Aorta (tissue), 5 donors: ENCODE results near the gene TIMM17B. TPM values are rescaled to one million over a fixed set of nuclear protein-coding genes. Genes with fewer than 3 reads are reported as not detected.
"Not testable (repeated sequence)": the region's sequence is repeated elsewhere in the genome, so short reads cannot be mapped to it uniquely, and the experiment has no call there.

Source experiments
- ATAC-seq: fragments of 200-7000 bp; cut with Tn5 transposase; one replicate; pipeline ENCODE4 v1.9.1; 2022; ENCODE audit warnings: moderate library complexity; ENCODE audit not compliant: low FRiP score
- DNase-seq, 2 donors: peaks; one replicate each; pipeline ENCODE4 v3.0.0-alpha.2; 2020
- H3K27ac ChIP-seq, 2 donors: one replicate each; pipeline ENCODE4 v1.5.1; 2013; ENCODE audit warnings: low read length in 2 of 2, mild to moderate bottlenecking in 2 of 2, moderate library complexity in 2 of 2, control low read depth in 1 of 2, inconsistent platforms in 1 of 2, low read depth in 1 of 2
- H3K27me3 ChIP-seq, 2 donors: one replicate each; pipeline ENCODE4 v1.6.1; 2013; ENCODE audit warnings: control low read depth in 1 of 2, low read length in 1 of 2, mild to moderate bottlenecking in 1 of 2, moderate library complexity in 1 of 2; ENCODE audit not compliant: insufficient read depth in 2 of 2, control insufficient read depth in 1 of 2
- H3K36me3 ChIP-seq, 2 donors: one replicate each; pipeline ENCODE4 v1.6.1; 2013; ENCODE audit warnings: control low read depth in 1 of 2, low read length in 1 of 2, mild to moderate bottlenecking in 1 of 2; ENCODE audit not compliant: insufficient read depth in 2 of 2, control insufficient read depth in 1 of 2
- H3K4me1 ChIP-seq, 2 donors: one replicate each; pipeline ENCODE4 v1.6.1; 2013; ENCODE audit warnings: low read length in 2 of 2, control low read depth in 1 of 2, mild to moderate bottlenecking in 1 of 2, moderate library complexity in 1 of 2; ENCODE audit not compliant: insufficient read depth in 2 of 2, control insufficient read depth in 1 of 2
- H3K4me3 ChIP-seq, 2 donors: one replicate each; pipeline ENCODE4 v1.5.1; 2013; ENCODE audit warnings: low read length in 2 of 2, control low read depth in 1 of 2, mild to moderate bottlenecking in 1 of 2
- H3K9me3 ChIP-seq: one replicate; pipeline ENCODE4 v1.6.1; 2013; ENCODE audit warnings: mild to moderate bottlenecking, low read length; ENCODE audit not compliant: control insufficient read depth
- WGBS, 2 donors: extraction: QIAGEN DNeasy Blood & Tissue Kit; methylation state at CpG; one replicate each; pipeline ENCODE4 v1.1.7; 2013; 5-methylcytosine and 5-hydroxymethylcytosine counted together
- intact Hi-C, 2 donors: fragments of 100-400 bp; cut with DNase I; formaldehyde crosslinking; loops; one replicate each; pipeline versions ENCODE4 v1.14.2 to v1.15.0; 2022
- polyA plus RNA-seq, 2 donors: library from polyadenylated mRNA; stranded (reverse); fragments of 200-250 nt; gene quantifications; one replicate each; pipeline ENCODE4 v1.2.3, GENCODE V29; 2013
- total RNA-seq, 2 donors: library from RNA; stranded (reverse); fragmentation: NEBNext Ultra II Directional; extraction: Animal tissue kit (Norgen Biotek cat#: 25700); gene quantifications; one replicate each; pipeline ENCODE4 v1.2.1, GENCODE V29; 2021
- donor health status: healthy with polysubstance abuse.
- donor health status: Bipolar disorder and iron deficiency.
- donor health status: DM: no; HTN: no; CAD: no.
- donor health status: DM: no; HTN: no; CAD: no.
- donor health status: DM: yes; HTN: yes; CAD: no.

TIMM17B gene
- total and polyA plus RNA-seq, 4 donors, result 26.2 to 44.5 (median 32.4) TPM

GRCh38 chrX:48864210-48864609 is 33.4 kb downstream of the TIMM17B start:
- intact Hi-C loops, result no loop called here
- no peak overlapping the region for H3K4me3 ChIP-seq
- H3K36me3 ChIP-seq, result no peaks in the 10 kb centered on the region
- H3K4me1 ChIP-seq, result no peaks in the 10 kb centered on the region
- H3K27ac ChIP-seq, result no peak overlapping the region
- ATAC-seq (no peak), DNase-seq (no peak)
- 23 to 31% methylated on average over 4 of the region's 4 CpGs for WGBS, 2 donors
- no peaks in the 10 kb centered on the region for H3K27me3 ChIP-seq
- H3K9me3 ChIP-seq, result no peaks in the 10 kb centered on the region

GRCh38 chrX:48854898-48855297 is 42.7 kb downstream of the TIMM17B start:
- Histone ChIP-seq H3K4me1 (no peaks in the 10 kb centered on the region), H3K4me3 (no peak overlapping the region), H3K36me3 (no peaks in the 10 kb centered on the region), H3K27ac (no peak overlapping the region), H3K27me3 (no peaks in the 10 kb centered on the region), H3K9me3 (no peaks in the 10 kb centered on the region)
- 39 to 56% methylated on average over 5 of the region's 5 CpGs for WGBS, 2 donors
- ATAC-seq (no peak), DNase-seq (no peak)
- intact Hi-C loops, result no loop called here

- WGBS, 2 donors, result 76 to 85% methylated on average over 12 of the region's 12 CpGs
- ATAC-seq, H3K36me3 ChIP-seq, H3K4me3 ChIP-seq, DNase-seq, H3K4me1 ChIP-seq, H3K9me3 ChIP-seq, H3K27ac ChIP-seq, H3K27me3 ChIP-seq, intact Hi-C loops: not testable (repeated sequence)
Measured at GRCh38 chrX:48854121-48854804, 43.3 kb downstream of the TIMM17B start.

GRCh38 chrX:48853494-48853893 is 44.1 kb downstream of the TIMM17B start:
- H3K9me3 ChIP-seq, ATAC-seq, H3K4me3 ChIP-seq, DNase-seq, H3K4me1 ChIP-seq, H3K27me3 ChIP-seq, H3K27ac ChIP-seq, H3K36me3 ChIP-seq, intact Hi-C loops: not testable (repeated sequence)

- WGBS, 2 donors, result 74 to 77% methylated on average over 7 of the region's 7 CpGs
- H3K27ac ChIP-seq, result no peak overlapping the region
- no peak for ATAC-seq
Measured at GRCh38 chrX:48852857-48853256, 44.7 kb downstream of the TIMM17B start.

GRCh38 chrX:48848847-48849246 is 48.7 kb downstream of the TIMM17B start:
- no peaks in the 10 kb centered on the region for H3K9me3 ChIP-seq
- intact Hi-C loops, result no loop called here
- H3K36me3 ChIP-seq, result no peaks in the 10 kb centered on the region
- no peak overlapping the region for H3K4me3 ChIP-seq
- 38 to 54% methylated on average over 1 of the region's 1 CpG for WGBS, 2 donors
- no peaks in the 10 kb centered on the region for H3K27me3 ChIP-seq
- H3K4me1 ChIP-seq, result no peaks in the 10 kb centered on the region
- ATAC-seq (no peak), DNase-seq (no peak)
- H3K27ac ChIP-seq, result no peak overlapping the region

More at GRCh38 chrX:48852857-48853256, 44.7 kb downstream of the TIMM17B start:
- intact Hi-C loops, result no loop called here
- no peak for DNase-seq
- no peak overlapping the region for H3K4me3 ChIP-seq
- H3K9me3 ChIP-seq, result no peaks in the 10 kb centered on the region
- H3K27me3 ChIP-seq, result no peaks in the 10 kb centered on the region
- H3K4me1 ChIP-seq, result no peaks in the 10 kb centered on the region
- no peaks in the 10 kb centered on the region for H3K36me3 ChIP-seq

Other genes starting within 250 kb of the TIMM17B start
- 10 to 100 TPM; 12.4 to 19.9 TPM for gene WAS, start 214.0 kb downstream of the TIMM17B start, total RNA-seq
- gene WAS, start 214.0 kb downstream of the TIMM17B start, polyA plus RNA-seq, result 1 to 10 TPM in 1 of 2 donors, under 1 TPM in 1; 0.90 to 9.6 TPM
- 1 to 10 TPM; 2.6 to 3.0 TPM for gene SUV39H1, start 201.0 kb downstream of the TIMM17B start, total RNA-seq
- gene SUV39H1, start 201.0 kb downstream of the TIMM17B start, polyA plus RNA-seq, result 1 to 10 TPM in 1 of 2 donors, under 1 TPM in 1; 0.88 to 3.2 TPM
- gene GLOD5, start 136.0 kb downstream of the TIMM17B start, total RNA-seq, result not detected
- gene GLOD5, start 136.0 kb downstream of the TIMM17B start, polyA plus RNA-seq, result 1 to 10 TPM in 1 of 2 donors, not detected in 1; 5.3 TPM
- under 1 TPM in 1 of 2 donors, not detected in 1; 0.57 TPM for gene GATA1, start 111.2 kb downstream of the TIMM17B start, total RNA-seq
- gene GATA1, start 111.2 kb downstream of the TIMM17B start, polyA plus RNA-seq, result not detected
- 10 to 100 TPM; 77.6 to 89.4 TPM for gene HDAC6, start 95.7 kb downstream of the TIMM17B start, total RNA-seq
- gene HDAC6, start 95.7 kb downstream of the TIMM17B start, polyA plus RNA-seq, result 100 to 1,000 TPM in 1 of 2 donors, 10 to 100 TPM in 1; 28.0 to 229 TPM
- not detected for gene ERAS, start 71.3 kb downstream of the TIMM17B start, total RNA-seq
- under 1 TPM in 1 of 2 donors, not detected in 1; 0.69 TPM for gene ERAS, start 71.3 kb downstream of the TIMM17B start, polyA plus RNA-seq
- gene PCSK1N, start 62.2 kb downstream of the TIMM17B start, total RNA-seq, result under 1 TPM in 1 of 2 donors, not detected in 1; 0.45 TPM
- gene PCSK1N, start 62.2 kb downstream of the TIMM17B start, polyA plus RNA-seq, result under 1 TPM; 0.43 to 0.88 TPM
- 10 to 100 TPM; 48.8 to 49.3 TPM for gene PQBP1, start 162 bp upstream of the TIMM17B start, total RNA-seq
- gene PQBP1, start 162 bp upstream of the TIMM17B start, polyA plus RNA-seq, result 100 to 1,000 TPM in 1 of 2 donors, 10 to 100 TPM in 1; 75.0 to 112 TPM
- 10 to 100 TPM; 14.2 to 18.3 TPM for gene SLC35A2, start 13.9 kb upstream of the TIMM17B start, total RNA-seq
- gene SLC35A2, start 13.9 kb upstream of the TIMM17B start, polyA plus RNA-seq, result 10 to 100 TPM in 1 of 2 donors, 1 to 10 TPM in 1; 5.0 to 18.6 TPM
- 1 to 10 TPM; 8.1 to 9.2 TPM for gene PIM2, start 21.3 kb upstream of the TIMM17B start, total RNA-seq
- gene PIM2, start 21.3 kb upstream of the TIMM17B start, polyA plus RNA-seq, result 1 to 10 TPM; 3.6 to 5.1 TPM
- gene OTUD5, start 59.8 kb upstream of the TIMM17B start, total RNA-seq, result 10 to 100 TPM; 37.4 to 47.5 TPM
- 10 to 100 TPM; 26.4 to 50.6 TPM for gene OTUD5, start 59.8 kb upstream of the TIMM17B start, polyA plus RNA-seq
- gene KCND1, start 74.1 kb upstream of the TIMM17B start, total RNA-seq, result 1 to 10 TPM; 3.4 to 4.8 TPM
- 1 to 10 TPM in 1 of 2 donors, under 1 TPM in 1; 0.88 to 2.8 TPM for gene KCND1, start 74.1 kb upstream of the TIMM17B start, polyA plus RNA-seq
- 10 to 100 TPM; 46.1 to 53.7 TPM for gene GRIPAP1, start 104.5 kb upstream of the TIMM17B start, total RNA-seq
- 10 to 100 TPM; 17.3 to 37.2 TPM for gene GRIPAP1, start 104.5 kb upstream of the TIMM17B start, polyA plus RNA-seq
- 10 to 100 TPM; 67.7 to 70.6 TPM for gene TFE3, start 145.6 kb upstream of the TIMM17B start, total RNA-seq
- gene TFE3, start 145.6 kb upstream of the TIMM17B start, polyA plus RNA-seq, result 10 to 100 TPM; 23.4 to 47.0 TPM
- gene CCDC120, start 161.2 kb upstream of the TIMM17B start, total RNA-seq, result 1 to 10 TPM; 5.1 to 7.6 TPM
- gene CCDC120, start 161.2 kb upstream of the TIMM17B start, polyA plus RNA-seq, result 1 to 10 TPM; 4.3 to 6.4 TPM
- 10 to 100 TPM; 37.7 to 40.2 TPM for gene PRAF2, start 176.2 kb upstream of the TIMM17B start, total RNA-seq
- 10 to 100 TPM; 30.8 to 54.3 TPM for gene PRAF2, start 176.2 kb upstream of the TIMM17B start, polyA plus RNA-seq
- 10 to 100 TPM; 66.1 to 84.4 TPM for gene WDR45, start 182.1 kb upstream of the TIMM17B start, total RNA-seq
- gene WDR45, start 182.1 kb upstream of the TIMM17B start, polyA plus RNA-seq, result 100 to 1,000 TPM in 1 of 2 donors, 10 to 100 TPM in 1; 73.0 to 236 TPM
- gene GPKOW, start 226.0 kb upstream of the TIMM17B start, total RNA-seq, result 10 to 100 TPM; 15.8 to 20.4 TPM
- 10 to 100 TPM; 14.3 to 22.8 TPM for gene GPKOW, start 226.0 kb upstream of the TIMM17B start, polyA plus RNA-seq